ENCODE data around the gene CD209. TPM values are rescaled to one million over a fixed set of nuclear protein-coding genes. Genes with fewer than 3 reads are reported as not detected.

CD209 gene
- total RNA-seq, 1 experiment from 2014 or later, result not detected

DNA sequence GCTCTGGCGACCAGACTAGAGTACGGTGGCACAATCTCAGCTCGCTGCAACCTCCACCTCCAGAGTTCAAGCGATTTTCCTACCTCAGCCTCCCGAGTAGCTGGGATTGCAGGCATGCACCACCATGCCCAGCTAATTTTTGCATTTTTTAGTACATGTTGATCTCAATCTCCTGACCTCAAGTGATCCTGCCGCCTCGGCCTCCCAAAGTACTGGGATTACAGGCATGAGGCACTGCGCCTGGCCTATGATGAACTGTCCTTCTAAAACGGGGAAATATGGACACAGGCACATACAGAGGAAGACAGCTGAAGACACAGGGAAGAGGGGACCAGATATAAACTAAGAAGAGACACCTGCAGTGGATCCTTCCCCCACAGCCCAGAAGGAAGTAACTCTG, 28.4 kb upstream of the CD209 start:
- TF ChIP-seq EZH2 (IDR thresholded peaks at IDR 0.05; ENCODE audit: borderline replicate concordance, low read depth, low read length, poor library complexity, severe bottlenecking), result no peak
- TF ChIP-seq, protein P1, sequence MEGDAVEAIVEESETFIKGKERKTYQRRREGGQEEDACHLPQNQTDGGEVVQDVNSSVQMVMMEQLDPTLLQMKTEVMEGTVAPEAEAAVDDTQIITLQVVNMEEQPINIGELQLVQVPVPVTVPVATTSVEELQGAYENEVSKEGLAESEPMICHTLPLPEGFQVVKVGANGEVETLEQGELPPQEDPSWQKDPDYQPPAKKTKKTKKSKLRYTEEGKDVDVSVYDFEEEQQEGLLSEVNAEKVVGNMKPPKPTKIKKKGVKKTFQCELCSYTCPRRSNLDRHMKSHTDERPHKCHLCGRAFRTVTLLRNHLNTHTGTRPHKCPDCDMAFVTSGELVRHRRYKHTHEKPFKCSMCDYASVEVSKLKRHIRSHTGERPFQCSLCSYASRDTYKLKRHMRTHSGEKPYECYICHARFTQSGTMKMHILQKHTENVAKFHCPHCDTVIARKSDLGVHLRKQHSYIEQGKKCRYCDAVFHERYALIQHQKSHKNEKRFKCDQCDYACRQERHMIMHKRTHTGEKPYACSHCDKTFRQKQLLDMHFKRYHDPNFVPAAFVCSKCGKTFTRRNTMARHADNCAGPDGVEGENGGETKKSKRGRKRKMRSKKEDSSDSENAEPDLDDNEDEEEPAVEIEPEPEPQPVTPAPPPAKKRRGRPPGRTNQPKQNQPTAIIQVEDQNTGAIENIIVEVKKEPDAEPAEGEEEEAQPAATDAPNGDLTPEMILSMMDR (conservative IDR thresholded peaks at IDR 0.05; ENCODE audit: low read depth, low read length), result no peak
- Histone ChIP-seq H3K4me1 (ENCODE audit: insufficient read depth, low read length, poor library complexity, severe bottlenecking) (peaks cover 8% of the 10 kb centered on the region), H3K9me3 (ENCODE audit: low read depth, low read length, poor library complexity, severe bottlenecking) (no peaks in the 10 kb centered on the region), H3K27ac (ENCODE audit: low read depth, low read length, poor library complexity, severe bottlenecking) (no peak overlapping the region), H3K4me3 (ENCODE audit: low read depth, low read length, poor library complexity, severe bottlenecking) (no peak overlapping the region), H3K36me3 (ENCODE audit: insufficient read depth, low read length, poor library complexity, severe bottlenecking) (no peaks in the 10 kb centered on the region), H3K27me3 (replicated peaks; ENCODE audit: insufficient read depth, low read depth, low read length, poor library complexity) (no peaks in the 10 kb centered on the region)
- CTCF ChIA-PET, result no interaction called here
- POLR2A ChIA-PET (ENCODE audit: low non-redundant PET), result no interaction called here
- BruUV-seq (replicated peaks), result no TSS peak
- DNase-seq (ENCODE audit: low spot score), result no peak
- intact Hi-C loops (cut with micrococcal nuclease; ENCODE audit: unreplicated experiment), result no loop called here

DNA sequence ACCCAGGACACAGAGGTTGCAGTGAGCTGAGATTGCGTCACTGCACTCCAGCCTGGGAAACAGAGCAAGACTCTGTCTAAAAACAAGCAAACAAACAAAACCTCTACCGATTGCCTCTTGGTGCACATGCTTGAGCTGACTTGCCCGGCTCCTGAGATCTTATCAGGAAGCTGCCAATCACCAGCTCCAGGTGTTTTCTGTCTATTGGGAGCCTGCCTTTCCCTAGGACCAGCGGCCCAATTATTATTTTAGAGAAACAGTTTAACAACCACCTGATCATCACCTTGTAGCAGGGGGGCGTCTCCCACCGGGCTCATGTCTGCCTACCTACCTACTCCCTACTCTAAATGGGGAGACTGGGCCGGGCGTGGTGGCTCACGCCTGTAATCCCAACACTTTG, 26.5 kb upstream of the CD209 start:
- intact Hi-C loops (cut with micrococcal nuclease; ENCODE audit: unreplicated experiment), result no loop called here
- Histone ChIP-seq H3K27me3 (replicated peaks; ENCODE audit: insufficient read depth, low read depth, low read length, poor library complexity) (no peaks in the 10 kb centered on the region), H3K36me3 (ENCODE audit: insufficient read depth, low read length, poor library complexity, severe bottlenecking) (no peaks in the 10 kb centered on the region), H3K4me3 (ENCODE audit: low read depth, low read length, poor library complexity, severe bottlenecking) (no peak overlapping the region), H3K9me3 (ENCODE audit: low read depth, low read length, poor library complexity, severe bottlenecking) (no peaks in the 10 kb centered on the region), H3K4me1 (ENCODE audit: insufficient read depth, low read length, poor library complexity, severe bottlenecking) (peaks cover 8% of the 10 kb centered on the region), H3K27ac (ENCODE audit: low read depth, low read length, poor library complexity, severe bottlenecking) (no peak overlapping the region)
- no peak for DNase-seq (ENCODE audit: low spot score)
- TF ChIP-seq EZH2 (IDR thresholded peaks at IDR 0.05; ENCODE audit: borderline replicate concordance, low read depth, low read length, poor library complexity, severe bottlenecking), result no peak
- TF ChIP-seq, protein P1 (conservative IDR thresholded peaks at IDR 0.05; ENCODE audit: low read depth, low read length), result no peak
- POLR2A ChIA-PET (ENCODE audit: low non-redundant PET), result no interaction called here
- CTCF ChIA-PET, result no interaction called here
- no TSS peak for BruUV-seq (replicated peaks)

DNA sequence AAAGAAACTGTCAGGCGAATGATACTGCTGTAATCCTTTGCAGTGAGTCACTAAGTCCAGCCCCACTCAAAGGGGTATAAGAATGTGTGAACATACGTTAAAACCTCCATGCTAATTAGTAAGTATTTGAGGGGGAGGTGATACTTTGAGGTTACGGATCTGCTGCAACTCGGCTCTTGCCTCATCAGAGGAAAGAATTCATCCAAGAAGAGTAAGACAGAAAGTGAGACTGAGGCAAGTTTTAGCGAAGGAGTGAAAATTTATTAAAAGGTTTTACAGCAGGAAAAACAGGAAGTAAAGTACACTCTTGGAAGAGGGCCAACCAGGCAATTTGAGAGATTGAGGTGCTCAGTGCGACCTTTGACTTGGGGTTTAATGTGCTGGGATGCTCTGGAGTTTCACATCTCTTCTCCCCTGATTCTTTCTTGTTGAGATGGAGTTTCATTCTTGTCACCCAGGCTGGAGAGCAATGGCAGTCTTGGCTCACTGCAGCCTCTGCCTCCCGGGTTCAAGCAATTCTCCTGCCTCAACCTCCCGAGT, 25.5 kb upstream of the CD209 start:
- CTCF ChIA-PET, result interaction anchor here (0.6 kb wide), 1 partner anchor 172 kb away, joined by 4 read pairs; no protein-coding TSS in a partner anchor
- POLR2A ChIA-PET (ENCODE audit: low non-redundant PET), result no interaction called here

More for the DNA sequence above, 25.5 kb upstream of the CD209 start:
- no peaks in the 10 kb centered on the region for H3K9me3 ChIP-seq (ENCODE audit: low read depth, low read length, poor library complexity, severe bottlenecking)
- H3K4me3 ChIP-seq (ENCODE audit: low read depth, low read length, poor library complexity, severe bottlenecking), result no peak overlapping the region
- H3K4me1 ChIP-seq (ENCODE audit: insufficient read depth, low read length, poor library complexity, severe bottlenecking), result peaks cover 6% of the 10 kb centered on the region
- H3K36me3 ChIP-seq (ENCODE audit: insufficient read depth, low read length, poor library complexity, severe bottlenecking), result no peaks in the 10 kb centered on the region
- peak; percentile 46 for DNase-seq (ENCODE audit: low spot score)
- no peaks in the 10 kb centered on the region for H3K27me3 ChIP-seq (replicated peaks; ENCODE audit: insufficient read depth, low read depth, low read length, poor library complexity)
- no peak overlapping the region for H3K27ac ChIP-seq (ENCODE audit: low read depth, low read length, poor library complexity, severe bottlenecking)
- BruUV-seq (replicated peaks), result no TSS peak
- intact Hi-C loops (cut with micrococcal nuclease; ENCODE audit: unreplicated experiment), result no loop called here
- TF ChIP-seq EZH2 (IDR thresholded peaks at IDR 0.05; ENCODE audit: borderline replicate concordance, low read depth, low read length, poor library complexity, severe bottlenecking), result no peak
- TF ChIP-seq, protein P1 (conservative IDR thresholded peaks at IDR 0.05; ENCODE audit: low read depth, low read length), result no peak

Data from A673 (cell line).